Activated T-cell treated with anti-CD3 and anti-CD28 coated beads, Interleukin-2, amount 50 U/mL, for 1 hour (primary cell): ENCODE results near the gene POLR3E.
"Not testable (repeated sequence)": the region's sequence is repeated elsewhere in the genome, so short reads cannot be mapped to it uniquely, and the experiment has no call there.

Experiments
- DNase-seq: peaks from one replicate; pipeline ENCODE4 v3.0.0-alpha.2; 2020

The POLR3E gene

GRCh38 chr16:22368200-22368826 lies 71.1 kb downstream of the POLR3E start:
- DNase-seq = not testable (repeated sequence)

- DNase-seq = no peak
Observed at GRCh38 chr16:22369221-22369811, 72.1 kb downstream of the POLR3E start.

DNA sequence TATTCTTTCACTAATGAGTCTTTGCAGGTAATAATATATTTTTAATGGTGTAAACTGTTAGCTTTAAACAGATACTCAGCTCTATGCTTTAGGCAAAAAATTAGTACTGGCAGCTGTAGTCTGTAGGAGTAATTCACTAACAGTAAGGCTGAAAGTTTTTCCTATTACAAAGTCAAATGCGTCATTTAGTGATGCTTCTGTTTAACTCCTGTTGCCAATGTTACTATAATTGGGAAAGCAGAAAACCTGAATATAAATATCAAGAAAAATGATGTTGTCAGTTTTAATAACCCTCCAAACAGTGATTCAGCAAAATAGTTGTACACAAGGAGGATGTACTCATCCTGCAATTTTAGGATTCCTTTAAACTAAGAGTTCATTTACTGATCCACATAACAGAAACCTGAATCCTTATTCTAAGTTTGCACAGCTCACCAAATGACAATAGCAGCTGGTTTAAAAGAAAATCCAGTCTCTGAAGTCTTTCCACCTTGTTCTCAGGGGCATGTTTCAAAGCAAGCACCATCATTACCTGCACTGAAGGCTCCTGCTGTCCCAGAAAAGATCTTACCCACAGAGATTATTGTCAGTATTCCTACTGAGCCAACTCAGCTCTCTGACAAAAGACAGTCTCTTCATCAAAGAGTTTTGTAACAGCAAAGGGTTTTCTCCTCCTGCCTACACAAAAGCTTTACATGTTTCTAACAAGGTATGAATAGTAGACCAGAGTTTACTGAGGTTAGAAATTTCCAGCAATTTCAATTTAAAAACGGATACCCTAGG lies 73.0 kb downstream of the POLR3E start:
- no peak for DNase-seq

- no peak for DNase-seq
Observed at GRCh38 chr16:22372882-22373661, 75.9 kb downstream of the POLR3E start.

- peak; percentile 59 for DNase-seq
Observed at GRCh38 chr16:22373662-22374310, 76.6 kb downstream of the POLR3E start.

GRCh38 chr16:22374311-22375116 lies 77.3 kb downstream of the POLR3E start, which contains the start of gene CDR2:
Gene CDR2 (minus strand): TSS chr16:22374619. CDS start chr16:22374309, 310 bp downstream.
- peak; percentile 97 for DNase-seq

- no peak for DNase-seq
Observed at GRCh38 chr16:22375117-22375962, 78.1 kb downstream of the POLR3E start.

- DNase-seq = no peak
Observed at GRCh38 chr16:22375963-22376640, 78.9 kb downstream of the POLR3E start.

GRCh38 chr16:22379656-22380055 lies 82.4 kb downstream of the POLR3E start:
- no peak for DNase-seq

- DNase-seq = no peak
Observed at GRCh38 chr16:22380529-22380928, 83.3 kb downstream of the POLR3E start.

DNA sequence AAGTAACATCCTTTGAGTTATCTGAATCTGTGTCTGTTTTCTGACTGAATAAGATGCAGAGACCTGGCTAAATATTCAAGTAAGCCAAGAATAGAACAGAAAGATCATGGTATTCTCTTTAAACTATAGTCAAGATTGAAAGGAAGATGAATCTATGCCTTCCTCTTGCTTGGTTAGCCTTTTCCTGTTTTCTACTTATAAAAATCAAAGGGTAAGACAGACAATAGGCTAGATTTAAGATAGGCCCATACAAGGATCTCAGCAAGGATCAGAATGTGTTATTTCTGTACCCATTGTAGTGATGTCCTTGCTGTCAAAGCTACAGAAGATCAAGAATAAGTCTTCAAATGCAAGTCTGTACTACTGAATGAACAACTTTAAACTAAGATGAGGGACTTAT lies 84.2 kb downstream of the POLR3E start:
- DNase-seq = no peak

DNA sequence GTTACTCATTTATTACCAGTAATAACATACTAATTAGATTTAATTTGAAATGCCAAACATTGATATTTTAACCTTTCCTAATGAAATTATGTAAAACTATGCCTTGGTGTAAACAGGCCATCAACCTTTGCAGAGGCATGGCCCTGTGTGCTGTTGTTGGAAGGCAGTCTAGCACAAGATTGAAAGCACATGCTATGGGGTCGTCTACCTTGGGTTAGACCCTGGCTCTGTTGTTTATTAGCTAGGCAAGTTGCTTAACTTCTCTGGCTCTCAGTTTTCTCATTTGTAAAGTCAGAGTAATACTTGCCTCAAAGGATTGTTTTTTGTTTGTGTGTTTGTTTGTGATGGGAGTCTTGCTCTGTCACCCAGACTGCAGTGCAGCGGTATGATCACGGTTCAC lies 86.6 kb downstream of the POLR3E start:
- DNase-seq = no peak
